Measurements from ENCODE around the gene IFIT1B. TPM values are rescaled to one million over a fixed set of nuclear protein-coding genes. Genes with fewer than 3 reads are reported as not detected.
A peak's percentile ranks its signal among the peaks of the same experiment; 100 is the strongest.

IFIT1B gene
- total RNA-seq, 4 donors from 2014 or later = not detected

GRCh38 chr10:89364531-89364930 lies 13.3 kb upstream of the IFIT1B start:
- Histone ChIP-seq H3K27ac (no peak overlapping the region), H3K9me3 (no peaks in the 10 kb centered on the region), H3K4me3 (no peak overlapping the region), H3K36me3 (no peaks in the 10 kb centered on the region), H3K27me3 (no peaks in the 10 kb centered on the region), H3K4me1 (peaks cover 0 to 19% (median 2%) of the 10 kb centered on the region in 4 donors)
- WGBS, 2 donors (ENCODE audit: low coverage in 1 of 2) = 93 to 100% methylated on average over 1 of the region's 1 CpG
- intact Hi-C loops (cut with DNase I; ENCODE audit: low total_unique reads) (no loop called here), in situ Hi-C loops (cut with MboI; ENCODE audit: low pct_ligation_motif_present in 1 of 4, low pct_unique_long_range_greater_than_20kb in 1 of 4, low sequenced_read_pairs in 3 of 4) (no loop called here)
- TF ChIP-seq POLR2A (IDR thresholded peaks at IDR 0.05) (no peak), CTCF (IDR thresholded peaks at IDR 0.05) (no peak), EP300 (IDR thresholded peaks at IDR 0.05; ENCODE audit: low read depth) (no peak), POLR2AphosphoS5 (IDR thresholded peaks at IDR 0.05) (no peak)
- no peak for DNase-seq

- H3K36me3 ChIP-seq = no peaks in the 10 kb centered on the region
- no peak overlapping the region for H3K4me3 ChIP-seq
- WGBS, 2 donors (ENCODE audit: low coverage in 1 of 2) = 0 to 77% methylated on average over 1 to 4 of the region's 4 CpGs
- no peaks in the 10 kb centered on the region for H3K27me3 ChIP-seq
- intact Hi-C loops (cut with DNase I; ENCODE audit: low total_unique reads) (loop anchor here (5.0 kb wide), 1 partner anchor 65 kb away; the partner anchor contains the start of gene IFIT2), in situ Hi-C loops (cut with MboI; ENCODE audit: low pct_ligation_motif_present in 1 of 4, low pct_unique_long_range_greater_than_20kb in 1 of 4, low sequenced_read_pairs in 3 of 4) (no loop called here)
- no peaks in the 10 kb centered on the region for H3K9me3 ChIP-seq
- no peak for DNase-seq
- peak overlapping the region in 1 of 4 donors; percentile 34 for H3K27ac ChIP-seq
- TF ChIP-seq EP300 (IDR thresholded peaks at IDR 0.05; ENCODE audit: low read depth) (no peak), CTCF (IDR thresholded peaks at IDR 0.05) (no peak), POLR2A (IDR thresholded peaks at IDR 0.05) (no peak), POLR2AphosphoS5 (IDR thresholded peaks at IDR 0.05) (no peak)
- peaks cover 0 to 24% (median 4%) of the 10 kb centered on the region in 4 donors for H3K4me1 ChIP-seq
Measured at GRCh38 chr10:89367529-89367928, 10.3 kb upstream of the IFIT1B start.

- H3K4me3 ChIP-seq = no peak overlapping the region
- TF ChIP-seq POLR2AphosphoS5 (IDR thresholded peaks at IDR 0.05) = no peak
- no peak for TF ChIP-seq EP300 (IDR thresholded peaks at IDR 0.05; ENCODE audit: low read depth)
- no peak for TF ChIP-seq POLR2A (IDR thresholded peaks at IDR 0.05)
- no peak for TF ChIP-seq CTCF (IDR thresholded peaks at IDR 0.05)
- 57 to 64% methylated on average over 1 of the region's 1 CpG for WGBS, 2 donors (ENCODE audit: low coverage in 1 of 2)
- H3K27ac ChIP-seq = no peak overlapping the region
- no peaks in the 10 kb centered on the region for H3K9me3 ChIP-seq
- DNase-seq = no peak
- in situ Hi-C loops (cut with MboI; ENCODE audit: low pct_ligation_motif_present in 1 of 4, low pct_unique_long_range_greater_than_20kb in 1 of 4, low sequenced_read_pairs in 3 of 4) (no loop called here), intact Hi-C loops (cut with DNase I; ENCODE audit: low total_unique reads) (loop anchor here (5.0 kb wide), 1 partner anchor 66 kb away; the partner anchor contains the start of gene IFIT2)
- no peaks in the 10 kb centered on the region for H3K36me3 ChIP-seq
- no peaks in the 10 kb centered on the region for H3K27me3 ChIP-seq
- H3K4me1 ChIP-seq = peaks cover 0 to 27% (median 4%) of the 10 kb centered on the region in 4 donors
Measured at GRCh38 chr10:89368129-89368528, 9.7 kb upstream of the IFIT1B start.

GRCh38 chr10:89369156-89370105 lies 8.4 kb upstream of the IFIT1B start:
- Histone ChIP-seq H3K27ac (no peak overlapping the region), H3K4me3 (no peak overlapping the region), H3K27me3 (no peaks in the 10 kb centered on the region), H3K36me3 (no peaks in the 10 kb centered on the region), H3K9me3 (no peaks in the 10 kb centered on the region), H3K4me1 (peaks cover 6 to 39% (median 15%) of the 10 kb centered on the region in 4 donors)
- in situ Hi-C loops (cut with MboI; ENCODE audit: low pct_ligation_motif_present in 1 of 4, low pct_unique_long_range_greater_than_20kb in 1 of 4, low sequenced_read_pairs in 3 of 4) (no loop called here), intact Hi-C loops (cut with DNase I; ENCODE audit: low total_unique reads) (loop anchor here (5.0 kb wide), 1 partner anchor 67 kb away; the partner anchor contains the start of gene IFIT2)
- TF ChIP-seq POLR2A (IDR thresholded peaks at IDR 0.05) (no peak), CTCF (IDR thresholded peaks at IDR 0.05) (peak; percentile 31 to 48 (median 40))
- WGBS, 2 donors (ENCODE audit: low coverage in 1 of 2) = 59 to 61% methylated on average over 3 to 5 of the region's 5 CpGs
- DNase-seq = no peak

Measured in transverse colon (tissue), 4 donors.